ENCODE data around the gene AKTIP.

The AKTIP gene

DNA sequence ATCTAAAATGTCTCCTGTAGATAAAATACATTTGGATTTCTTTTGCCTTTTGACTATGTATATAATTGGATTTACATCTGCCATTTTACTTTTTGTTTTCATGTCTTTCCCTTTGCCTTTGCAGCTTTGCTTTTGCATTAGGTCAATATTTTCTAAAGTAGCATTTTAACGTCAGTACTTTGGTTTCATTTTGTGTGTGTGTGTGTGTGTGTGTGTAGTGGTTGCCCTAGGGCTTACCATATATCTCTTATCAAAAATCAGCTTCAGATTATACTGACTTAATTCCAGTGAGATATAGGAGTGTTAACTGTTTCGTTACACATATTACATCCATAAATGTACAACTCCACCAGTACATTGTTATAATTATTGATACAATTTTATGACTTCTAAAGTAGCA is 26.1 kb downstream of the AKTIP start:
- no peak for DNase-seq

DNA sequence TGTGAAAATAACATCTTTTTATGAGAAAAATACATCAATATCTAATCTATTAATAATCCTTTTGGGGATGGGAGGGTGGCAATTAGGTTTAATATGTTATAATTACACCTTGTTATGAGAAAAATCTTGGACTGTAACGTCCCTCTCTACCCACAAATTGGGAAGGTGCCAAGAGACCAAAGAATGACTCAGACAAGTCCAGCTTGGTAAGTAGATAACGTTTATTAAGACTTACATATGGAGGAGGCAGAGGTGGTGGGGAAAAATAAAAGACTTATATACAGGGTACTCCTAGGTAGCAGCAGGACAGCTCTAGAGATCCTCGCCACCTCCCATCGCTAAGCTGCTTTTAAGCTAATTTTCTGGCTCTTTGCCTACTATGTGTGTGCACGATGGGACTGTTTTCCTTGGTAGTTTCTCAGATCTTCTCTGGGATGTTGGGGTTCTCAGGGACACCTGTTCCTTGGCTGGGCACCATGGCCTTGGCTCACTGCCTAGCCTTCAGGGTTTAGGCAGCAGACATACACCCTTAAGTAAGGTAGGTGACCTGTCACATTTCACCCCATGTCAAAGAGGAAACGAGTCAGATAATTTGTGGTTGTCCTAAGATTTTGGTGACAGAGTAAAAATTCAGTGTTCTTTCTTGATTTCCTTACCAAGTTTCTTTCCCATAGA is 37.3 kb downstream of the AKTIP start:
- no peak for DNase-seq

DNA sequence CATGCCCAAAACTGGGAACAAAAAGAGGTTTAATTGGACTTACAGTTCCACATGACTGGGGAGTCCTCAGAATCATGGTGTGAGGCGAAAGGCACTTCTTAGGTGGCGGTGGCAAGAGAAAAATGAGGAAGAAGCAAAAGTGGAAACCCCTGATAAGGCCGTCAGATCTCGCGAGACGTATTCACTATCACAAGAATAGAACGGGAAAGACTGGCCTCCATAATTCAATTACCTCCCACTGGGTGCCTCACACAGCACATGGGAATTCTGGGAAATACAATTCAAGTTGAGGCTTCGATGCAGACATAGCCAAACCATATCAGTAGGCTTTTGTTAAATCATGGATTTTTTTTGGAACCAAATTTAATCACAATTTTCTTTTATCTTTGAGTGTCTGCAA is 44.4 kb downstream of the AKTIP start:
- DNase-seq = no peak

DNA sequence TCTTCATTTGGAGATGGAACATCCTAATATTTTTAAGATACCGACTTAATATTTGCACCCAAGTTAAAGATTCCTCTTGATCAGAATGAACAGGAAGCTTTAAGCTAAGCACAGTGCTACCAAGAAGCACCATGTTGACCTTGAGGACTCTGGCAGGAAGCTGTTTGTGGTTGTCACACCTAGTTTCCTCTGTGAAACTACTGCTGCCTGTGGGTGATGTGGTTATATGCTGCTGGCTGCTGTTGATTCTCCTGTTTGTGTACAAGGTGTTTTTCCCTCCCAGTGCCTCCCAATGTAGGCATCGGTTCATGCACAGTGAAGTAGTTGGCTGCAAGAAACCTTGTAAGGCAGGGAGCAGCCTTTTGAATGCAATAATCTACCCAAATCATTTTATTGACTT is 45.3 kb downstream of the AKTIP start:
- DNase-seq = no peak

DNA sequence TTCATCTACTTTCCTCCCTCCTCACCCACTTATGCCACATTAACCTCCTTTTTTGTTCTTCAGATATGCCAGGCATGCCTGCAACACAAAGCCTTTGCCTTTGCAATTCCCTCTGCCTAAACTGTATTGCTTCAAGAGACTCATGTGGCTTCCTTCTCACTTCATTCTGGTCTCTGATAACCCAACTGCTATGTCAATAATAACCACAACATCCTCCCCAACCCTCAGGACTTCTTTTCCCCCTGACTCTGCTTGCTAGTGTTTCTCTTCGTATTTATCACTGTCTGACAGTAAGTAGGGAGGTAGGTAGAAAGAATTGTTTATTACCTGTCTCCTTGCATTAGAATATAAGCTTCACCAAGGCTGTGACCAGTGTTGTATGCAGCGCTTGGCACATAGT is 46.4 kb downstream of the AKTIP start:
- no peak for DNase-seq

DNA sequence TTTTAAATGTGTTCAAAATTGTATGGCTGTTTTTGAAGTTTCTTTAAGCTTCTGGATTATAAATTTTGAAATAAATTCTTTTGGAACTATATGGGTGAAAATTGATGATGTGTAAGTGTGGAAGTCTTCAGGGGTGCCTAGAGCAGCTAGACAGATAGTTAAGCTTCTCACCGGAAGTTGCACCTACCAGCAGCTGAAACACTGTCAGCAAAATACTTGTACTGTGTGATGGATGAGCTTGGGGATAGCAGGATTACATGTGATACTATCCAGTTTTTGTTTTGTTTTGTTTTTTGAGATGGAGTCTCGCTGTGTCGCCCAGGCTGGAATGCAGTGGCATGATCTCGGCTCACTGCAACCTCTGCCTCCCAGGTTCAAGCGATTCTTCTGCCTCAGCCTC is 49.1 kb downstream of the AKTIP start:
- DNase-seq = no peak

DNA sequence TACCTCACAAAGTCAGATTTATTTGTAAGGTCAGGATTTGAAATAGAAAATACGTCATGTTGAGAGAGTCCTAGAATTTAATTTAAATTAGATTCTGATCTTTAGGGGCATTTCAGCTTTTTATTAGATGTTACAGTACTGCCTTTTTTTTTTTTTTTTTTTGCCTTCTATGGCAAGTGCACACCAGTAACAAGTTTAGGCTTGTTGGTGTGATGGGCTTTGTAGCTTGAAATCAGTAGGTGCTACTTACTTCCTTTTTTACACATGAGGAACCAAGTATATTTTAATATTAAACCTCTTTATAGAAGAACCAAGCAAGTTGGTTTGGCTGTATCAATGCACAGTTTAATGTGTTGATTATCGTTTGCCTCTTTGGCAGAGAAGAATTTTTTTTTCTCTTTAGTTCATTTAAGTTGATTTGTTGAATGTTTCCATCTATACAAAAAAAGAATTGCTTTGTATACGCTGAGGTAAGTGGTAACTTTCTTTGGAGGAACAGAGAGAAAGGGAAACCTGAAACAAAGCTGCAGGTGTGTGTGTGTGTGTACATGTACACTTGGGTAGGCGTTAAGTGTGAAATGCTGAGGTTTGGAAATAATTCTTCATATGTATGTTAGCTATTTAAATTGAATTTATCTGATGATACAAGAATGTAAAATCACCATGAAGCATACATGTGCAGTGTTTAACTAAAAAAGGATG is 53.0 kb downstream of the AKTIP start:
- DNase-seq = no peak

DNA sequence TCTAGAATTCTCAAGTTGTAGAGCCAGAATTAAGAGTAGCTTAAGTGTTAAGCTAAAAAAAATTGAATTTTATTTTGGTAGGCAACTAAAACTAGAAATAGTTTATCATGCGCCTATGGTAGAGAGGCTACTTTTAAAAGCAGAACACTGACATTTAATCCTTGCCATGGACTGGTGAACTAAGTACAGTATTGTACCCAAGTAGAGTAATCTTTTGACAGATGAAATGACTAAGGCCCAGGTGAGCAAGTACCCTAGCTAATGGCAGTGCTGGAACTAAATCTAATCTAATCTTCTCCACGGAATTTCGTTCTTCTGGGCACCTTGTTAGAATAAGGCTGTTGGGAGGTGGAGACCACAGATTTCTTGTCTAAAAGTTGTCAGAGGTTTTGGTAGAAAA is 56.9 kb downstream of the AKTIP start:
- no peak for DNase-seq

DNA sequence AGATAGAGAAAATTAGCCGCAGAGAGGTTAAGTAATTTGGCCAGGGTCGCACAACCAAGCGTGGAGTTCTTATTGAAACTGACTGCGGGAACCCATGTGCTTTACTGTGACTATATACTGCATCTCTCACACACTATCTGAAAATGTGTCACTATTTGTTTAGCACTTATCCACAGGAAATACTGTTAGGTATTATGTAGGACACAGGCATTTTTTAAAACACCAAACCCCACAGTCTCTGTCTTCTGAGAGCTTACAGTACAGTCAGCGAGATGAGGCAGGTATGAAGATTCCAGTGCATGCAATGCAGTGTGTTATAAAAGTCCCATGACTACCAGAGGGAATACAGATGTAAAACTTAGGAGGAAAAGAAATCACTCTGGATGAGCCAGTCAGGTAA is 57.5 kb downstream of the AKTIP start:
- DNase-seq = no peak

All from inflammatory macrophage treated with lipopolysaccharide for 1 hour (primary cell).